ENCODE measurements around the gene SRCAP. TPM values are rescaled to one million over a fixed set of nuclear protein-coding genes. Genes with fewer than 3 reads are reported as not detected.

Gene SRCAP
- total RNA-seq, 1 experiment from 2014 or later = 58.5 TPM

DNA sequence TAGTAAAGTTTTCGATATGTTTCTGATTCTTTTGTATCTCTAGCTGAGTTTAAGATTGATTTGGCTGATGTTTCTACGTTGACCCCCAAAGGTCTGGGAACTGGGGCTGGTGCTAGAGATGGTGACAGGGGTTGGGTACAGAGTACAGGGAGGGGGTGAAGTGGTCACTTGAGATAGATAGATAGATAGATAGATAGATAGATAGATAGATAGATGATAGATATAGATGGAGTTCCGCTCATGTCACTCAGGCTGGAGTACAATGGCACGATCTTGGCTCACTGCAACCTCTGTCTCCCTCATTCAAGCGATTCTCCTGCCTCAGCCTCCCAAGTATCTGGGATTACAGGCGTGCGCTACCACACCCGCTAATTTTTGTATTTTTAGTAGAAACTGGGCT is 42.6 kb upstream of the SRCAP start:
- ATAC-seq (no peak), DNase-seq (ENCODE audit: low spot score) (no peak)
- Mint-ChIP-seq H3K4me1 (peaks cover 22% of the 10 kb centered on the region), H3K4me3 (no peak overlapping the region), H3K27me3 (ENCODE audit: low read depth) (peaks cover 38% of the 10 kb centered on the region), H3K27ac (no peak overlapping the region), H3K9me3 (no peaks in the 10 kb centered on the region), H3K36me3 (peaks cover 8% of the 10 kb centered on the region)
- no peak for TF ChIP-seq RELA (CRISPR knock-in tag; IDR thresholded peaks at IDR 0.05; ENCODE audit: borderline replicate concordance)
- no peak for TF ChIP-seq ZNF232 (CRISPR knock-in tag; IDR thresholded peaks at IDR 0.05)
- TF ChIP-seq ATF2 (CRISPR knock-in tag; IDR thresholded peaks at IDR 0.05; ENCODE audit: borderline replicate concordance, low read depth) = no peak
- TF ChIP-seq SP1 (CRISPR knock-in tag; conservative IDR thresholded peaks at IDR 0.05) = no peak
- no peak for TF ChIP-seq CREB1 (CRISPR knock-in tag; IDR thresholded peaks at IDR 0.05)
- no peak for TF ChIP-seq TEAD4 (CRISPR knock-in tag; IDR thresholded peaks at IDR 0.05)
- no peak for TF ChIP-seq PREB (CRISPR knock-in tag; IDR thresholded peaks at IDR 0.05; ENCODE audit: borderline replicate concordance)
- no peak for TF ChIP-seq ZNF219 (CRISPR knock-in tag; IDR thresholded peaks at IDR 0.05; ENCODE audit: borderline replicate concordance)
- TF ChIP-seq ELF4 (CRISPR knock-in tag; IDR thresholded peaks at IDR 0.05; ENCODE audit: low read depth) = no peak
- TF ChIP-seq, protein P1, sequence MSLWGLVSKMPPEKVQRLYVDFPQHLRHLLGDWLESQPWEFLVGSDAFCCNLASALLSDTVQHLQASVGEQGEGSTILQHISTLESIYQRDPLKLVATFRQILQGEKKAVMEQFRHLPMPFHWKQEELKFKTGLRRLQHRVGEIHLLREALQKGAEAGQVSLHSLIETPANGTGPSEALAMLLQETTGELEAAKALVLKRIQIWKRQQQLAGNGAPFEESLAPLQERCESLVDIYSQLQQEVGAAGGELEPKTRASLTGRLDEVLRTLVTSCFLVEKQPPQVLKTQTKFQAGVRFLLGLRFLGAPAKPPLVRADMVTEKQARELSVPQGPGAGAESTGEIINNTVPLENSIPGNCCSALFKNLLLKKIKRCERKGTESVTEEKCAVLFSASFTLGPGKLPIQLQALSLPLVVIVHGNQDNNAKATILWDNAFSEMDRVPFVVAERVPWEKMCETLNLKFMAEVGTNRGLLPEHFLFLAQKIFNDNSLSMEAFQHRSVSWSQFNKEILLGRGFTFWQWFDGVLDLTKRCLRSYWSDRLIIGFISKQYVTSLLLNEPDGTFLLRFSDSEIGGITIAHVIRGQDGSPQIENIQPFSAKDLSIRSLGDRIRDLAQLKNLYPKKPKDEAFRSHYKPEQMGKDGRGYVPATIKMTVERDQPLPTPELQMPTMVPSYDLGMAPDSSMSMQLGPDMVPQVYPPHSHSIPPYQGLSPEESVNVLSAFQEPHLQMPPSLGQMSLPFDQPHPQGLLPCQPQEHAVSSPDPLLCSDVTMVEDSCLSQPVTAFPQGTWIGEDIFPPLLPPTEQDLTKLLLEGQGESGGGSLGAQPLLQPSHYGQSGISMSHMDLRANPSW (CRISPR knock-in tag; conservative IDR thresholded peaks at IDR 0.05; ENCODE audit: low read depth) = no peak
- TF ChIP-seq NR1H2 (CRISPR knock-in tag; IDR thresholded peaks at IDR 0.05) = no peak
- TF ChIP-seq E2F5 (CRISPR knock-in tag; IDR thresholded peaks at IDR 0.05) = no peak
- no peak for TF ChIP-seq ETV6 (CRISPR knock-in tag; IDR thresholded peaks at IDR 0.05)
- TF ChIP-seq, protein P2, sequence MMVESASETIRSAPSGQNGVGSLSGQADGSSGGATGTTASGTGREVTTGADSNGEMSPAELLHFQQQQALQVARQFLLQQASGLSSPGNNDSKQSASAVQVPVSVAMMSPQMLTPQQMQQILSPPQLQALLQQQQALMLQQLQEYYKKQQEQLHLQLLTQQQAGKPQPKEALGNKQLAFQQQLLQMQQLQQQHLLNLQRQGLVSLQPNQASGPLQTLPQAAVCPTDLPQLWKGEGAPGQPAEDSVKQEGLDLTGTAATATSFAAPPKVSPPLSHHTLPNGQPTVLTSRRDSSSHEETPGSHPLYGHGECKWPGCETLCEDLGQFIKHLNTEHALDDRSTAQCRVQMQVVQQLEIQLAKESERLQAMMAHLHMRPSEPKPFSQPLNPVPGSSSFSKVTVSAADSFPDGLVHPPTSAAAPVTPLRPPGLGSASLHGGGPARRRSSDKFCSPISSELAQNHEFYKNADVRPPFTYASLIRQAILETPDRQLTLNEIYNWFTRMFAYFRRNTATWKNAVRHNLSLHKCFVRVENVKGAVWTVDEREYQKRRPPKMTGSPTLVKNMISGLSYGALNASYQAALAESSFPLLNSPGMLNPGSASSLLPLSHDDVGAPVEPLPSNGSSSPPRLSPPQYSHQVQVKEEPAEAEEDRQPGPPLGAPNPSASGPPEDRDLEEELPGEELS (CRISPR knock-in tag; IDR thresholded peaks at IDR 0.05) = no peak
- TF ChIP-seq MYBL2 (CRISPR knock-in tag; IDR thresholded peaks at IDR 0.05) = no peak
- CTCF ChIA-PET = interaction anchor here (1.2 to 1.3 kb wide), 4 partner anchors 19 to 121 kb away, joined by 3 to 5 read pairs (median 3); no protein-coding TSS in a partner anchor
- POLR2A ChIA-PET = no interaction called here

GRCh38 chr16:30656974-30657865 is 41.8 kb upstream of the SRCAP start:
- Mint-ChIP-seq H3K4me3 (peak overlapping the region; percentile 74), H3K9me3 (no peaks in the 10 kb centered on the region), H3K4me1 (peaks cover 16% of the 10 kb centered on the region), H3K27ac (no peak overlapping the region), H3K27me3 (ENCODE audit: low read depth) (peaks cover 38% of the 10 kb centered on the region), H3K36me3 (peaks cover 8% of the 10 kb centered on the region)
- no peak for DNase-seq (ENCODE audit: low spot score)
- POLR2A ChIA-PET = no interaction called here
- CTCF ChIA-PET = interaction anchor here (1.0 to 1.3 kb wide), 4 partner anchors 19 to 227 kb away, joined by 3 to 5 read pairs (median 3); partner anchors contain the start of gene DCTPP1
- no peak for ATAC-seq
- no peak for TF ChIP-seq IRF2 (CRISPR knock-in tag; IDR thresholded peaks at IDR 0.05; ENCODE audit: borderline replicate concordance, low read depth)
- no peak for TF ChIP-seq TEAD4 (CRISPR knock-in tag; IDR thresholded peaks at IDR 0.05)
- TF ChIP-seq ZNF423 (CRISPR knock-in tag; IDR thresholded peaks at IDR 0.05) = no peak
- no peak for TF ChIP-seq ESRRA (CRISPR knock-in tag; IDR thresholded peaks at IDR 0.05; ENCODE audit: borderline replicate concordance)
- TF ChIP-seq FOXK1 (CRISPR knock-in tag; IDR thresholded peaks at IDR 0.05) = no peak
- TF ChIP-seq ZNF416 (CRISPR knock-in tag; IDR thresholded peaks at IDR 0.05) = no peak
- TF ChIP-seq ZNF121 (CRISPR knock-in tag; IDR thresholded peaks at IDR 0.05) = no peak
- TF ChIP-seq, protein P3, sequence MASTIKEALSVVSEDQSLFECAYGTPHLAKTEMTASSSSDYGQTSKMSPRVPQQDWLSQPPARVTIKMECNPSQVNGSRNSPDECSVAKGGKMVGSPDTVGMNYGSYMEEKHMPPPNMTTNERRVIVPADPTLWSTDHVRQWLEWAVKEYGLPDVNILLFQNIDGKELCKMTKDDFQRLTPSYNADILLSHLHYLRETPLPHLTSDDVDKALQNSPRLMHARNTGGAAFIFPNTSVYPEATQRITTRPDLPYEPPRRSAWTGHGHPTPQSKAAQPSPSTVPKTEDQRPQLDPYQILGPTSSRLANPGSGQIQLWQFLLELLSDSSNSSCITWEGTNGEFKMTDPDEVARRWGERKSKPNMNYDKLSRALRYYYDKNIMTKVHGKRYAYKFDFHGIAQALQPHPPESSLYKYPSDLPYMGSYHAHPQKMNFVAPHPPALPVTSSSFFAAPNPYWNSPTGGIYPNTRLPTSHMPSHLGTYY (CRISPR knock-in tag; IDR thresholded peaks at IDR 0.05) = no peak
- TF ChIP-seq ZNF671 (CRISPR knock-in tag; IDR thresholded peaks at IDR 0.05) = no peak
- no peak for TF ChIP-seq ZBTB21 (CRISPR knock-in tag; IDR thresholded peaks at IDR 0.05; ENCODE audit: borderline replicate concordance)
- TF ChIP-seq PREB (CRISPR knock-in tag; IDR thresholded peaks at IDR 0.05; ENCODE audit: borderline replicate concordance) = no peak

Measured in WTC11 (cell line).